ENCODE data around the gene CAPN15. TPM values are rescaled to one million over a fixed set of nuclear protein-coding genes. Genes with fewer than 3 reads are reported as not detected.

The CAPN15 gene
- total and polyA plus RNA-seq, 5 experiments from 2014 or later = 5.5 to 63.2 (median 7.9) TPM

Small RNAs within 50 kb of the gene (microRNA-seq; reads per million reads assigned to microRNA genes)
- gene MIR3176 (ENCODE audit: borderline microRNAs expressed) (not detected), gene MIR5587 (ENCODE audit: borderline microRNAs expressed) (not detected)

Other genes starting within 250 kb of the CAPN15 start
- under 1 TPM in 1 of 2 experiments, not detected in 1; 0.68 TPM for gene ARHGDIG, start 247.1 kb upstream of the CAPN15 start, total RNA-seq
- gene ARHGDIG, start 247.1 kb upstream of the CAPN15 start, polyA plus RNA-seq = not detected
- gene PDIA2, start 244.5 kb upstream of the CAPN15 start, total RNA-seq = under 1 TPM in 1 of 2 experiments, not detected in 1; 0.44 TPM
- not detected for gene PDIA2, start 244.5 kb upstream of the CAPN15 start, polyA plus RNA-seq
- 10 to 100 TPM; 40.7 to 44.0 TPM for gene AXIN1, start 175.0 kb upstream of the CAPN15 start, total RNA-seq
- 1 to 10 TPM; 1.6 to 4.1 (median 2.2) TPM for gene AXIN1, start 175.0 kb upstream of the CAPN15 start, polyA plus RNA-seq
- 10 to 100 TPM; 32.4 to 33.3 TPM for gene MRPL28, start 157.2 kb upstream of the CAPN15 start, total RNA-seq
- gene MRPL28, start 157.2 kb upstream of the CAPN15 start, polyA plus RNA-seq = 10 to 100 TPM; 57.4 to 66.6 (median 64.7) TPM
- gene PGAP6, start 145.7 kb upstream of the CAPN15 start, total RNA-seq = 10 to 100 TPM; 80.1 to 80.4 TPM
- 10 to 100 TPM; 19.5 to 38.1 (median 22.0) TPM for gene PGAP6, start 145.7 kb upstream of the CAPN15 start, polyA plus RNA-seq
- 10 to 100 TPM; 29.7 to 33.2 TPM for gene NME4, start 130.5 kb upstream of the CAPN15 start, total RNA-seq
- gene NME4, start 130.5 kb upstream of the CAPN15 start, polyA plus RNA-seq = 10 to 100 TPM; 38.9 to 61.9 (median 60.7) TPM
- gene DECR2, start 125.8 kb upstream of the CAPN15 start, total RNA-seq = 10 to 100 TPM in 1 of 2 experiments, 1 to 10 TPM in 1; 8.5 to 10.8 TPM
- 10 to 100 TPM in 1 of 3 donors, 1 to 10 TPM in 2; 7.4 to 12.2 (median 8.5) TPM for gene DECR2, start 125.8 kb upstream of the CAPN15 start, polyA plus RNA-seq
- 10 to 100 TPM; 43.8 to 49.7 TPM for gene RAB11FIP3, start 102.1 kb upstream of the CAPN15 start, total RNA-seq
- 1 to 10 TPM; 1.3 to 5.0 (median 2.2) TPM for gene RAB11FIP3, start 102.1 kb upstream of the CAPN15 start, polyA plus RNA-seq
- not detected for gene PRR35, start 32.7 kb downstream of the CAPN15 start, total RNA-seq
- not detected for gene PRR35, start 32.7 kb downstream of the CAPN15 start, polyA plus RNA-seq
- gene NHLRC4, start 39.3 kb downstream of the CAPN15 start, total RNA-seq = 1 to 10 TPM; 4.7 to 5.3 TPM
- 1 to 10 TPM; 1.5 to 3.3 (median 1.7) TPM for gene NHLRC4, start 39.3 kb downstream of the CAPN15 start, polyA plus RNA-seq
- 10 to 100 TPM; 55.8 to 59.0 TPM for gene PIGQ, start 42.3 kb downstream of the CAPN15 start, total RNA-seq
- 10 to 100 TPM in 1 of 3 donors, 1 to 10 TPM in 2; 8.8 to 13.4 (median 9.3) TPM for gene PIGQ, start 42.3 kb downstream of the CAPN15 start, polyA plus RNA-seq
- 10 to 100 TPM; 18.6 to 19.9 TPM for gene RAB40C, start 62.4 kb downstream of the CAPN15 start, total RNA-seq
- gene RAB40C, start 62.4 kb downstream of the CAPN15 start, polyA plus RNA-seq = 10 to 100 TPM in 1 of 3 donors, 1 to 10 TPM in 2; 5.8 to 14.6 (median 6.2) TPM
- gene WFIKKN1, start 103.3 kb downstream of the CAPN15 start, total RNA-seq = under 1 TPM; 0.47 to 0.57 TPM
- gene WFIKKN1, start 103.3 kb downstream of the CAPN15 start, polyA plus RNA-seq = under 1 TPM in 1 of 3 donors, not detected in 2; 0.07 TPM
- 10 to 100 TPM; 69.2 to 72.6 TPM for gene METTL26, start 108.6 kb downstream of the CAPN15 start, total RNA-seq
- 10 to 100 TPM; 88.4 to 98.4 (median 89.8) TPM for gene METTL26, start 108.6 kb downstream of the CAPN15 start, polyA plus RNA-seq
- 10 to 100 TPM; 31.9 to 32.2 TPM for gene MCRIP2, start 114.1 kb downstream of the CAPN15 start, total RNA-seq
- gene MCRIP2, start 114.1 kb downstream of the CAPN15 start, polyA plus RNA-seq = 10 to 100 TPM; 28.1 to 36.6 (median 35.5) TPM
- 10 to 100 TPM; 17.8 to 19.2 TPM for gene WDR90, start 121.7 kb downstream of the CAPN15 start, total RNA-seq
- 1 to 10 TPM in 2 of 3 donors, under 1 TPM in 1; 0.27 to 2.5 (median 1.5) TPM for gene WDR90, start 121.7 kb downstream of the CAPN15 start, polyA plus RNA-seq
- 100 to 1,000 TPM; 220 TPM for gene RHOT2, start 140.4 kb downstream of the CAPN15 start, total RNA-seq
- 10 to 100 TPM; 25.1 to 44.8 (median 31.8) TPM for gene RHOT2, start 140.4 kb downstream of the CAPN15 start, polyA plus RNA-seq
- 1 to 10 TPM; 1.3 to 1.4 TPM for gene RHBDL1, start 148.0 kb downstream of the CAPN15 start, total RNA-seq
- gene RHBDL1, start 148.0 kb downstream of the CAPN15 start, polyA plus RNA-seq = not detected
- gene STUB1, start 152.7 kb downstream of the CAPN15 start, total RNA-seq = 100 to 1,000 TPM in 1 of 2 experiments, 10 to 100 TPM in 1; 86.4 to 103 TPM
- 100 to 1,000 TPM; 133 to 142 (median 135) TPM for gene STUB1, start 152.7 kb downstream of the CAPN15 start, polyA plus RNA-seq
- gene JMJD8, start 156.6 kb downstream of the CAPN15 start, total RNA-seq = 10 to 100 TPM; 40.8 to 41.2 TPM
- gene JMJD8, start 156.6 kb downstream of the CAPN15 start, polyA plus RNA-seq = 10 to 100 TPM; 31.7 to 62.8 (median 46.0) TPM
- gene WDR24, start 162.7 kb downstream of the CAPN15 start, total RNA-seq = 10 to 100 TPM; 16.1 to 18.4 TPM
- 10 to 100 TPM; 12.7 to 18.9 (median 14.7) TPM for gene WDR24, start 162.7 kb downstream of the CAPN15 start, polyA plus RNA-seq
- 10 to 100 TPM; 28.4 to 29.3 TPM for gene FBXL16, start 178.1 kb downstream of the CAPN15 start, total RNA-seq
- 10 to 100 TPM in 1 of 3 donors, 1 to 10 TPM in 2; 3.0 to 22.0 (median 9.5) TPM for gene FBXL16, start 178.1 kb downstream of the CAPN15 start, polyA plus RNA-seq
- 10 to 100 TPM; 13.1 to 14.4 TPM for gene METRN, start 187.4 kb downstream of the CAPN15 start, total RNA-seq
- gene METRN, start 187.4 kb downstream of the CAPN15 start, polyA plus RNA-seq = 10 to 100 TPM; 22.1 to 40.9 (median 35.8) TPM
- 10 to 100 TPM; 44.3 to 48.2 TPM for gene ANTKMT, start 193.4 kb downstream of the CAPN15 start, total RNA-seq
- gene ANTKMT, start 193.4 kb downstream of the CAPN15 start, polyA plus RNA-seq = 100 to 1,000 TPM in 2 of 3 donors, 10 to 100 TPM in 1; 93.5 to 128 (median 113) TPM
- 10 to 100 TPM; 12.0 to 15.1 TPM for gene CCDC78, start 198.7 kb downstream of the CAPN15 start, total RNA-seq
- 1 to 10 TPM in 2 of 3 donors, not detected in 1; 1.1 to 1.4 TPM for gene CCDC78, start 198.7 kb downstream of the CAPN15 start, polyA plus RNA-seq
- 10 to 100 TPM; 50.1 to 67.0 TPM for gene HAGHL, start 199.4 kb downstream of the CAPN15 start, total RNA-seq
- 1 to 10 TPM; 5.0 to 6.2 (median 6.0) TPM for gene HAGHL, start 199.4 kb downstream of the CAPN15 start, polyA plus RNA-seq
- gene CIAO3, start 213.3 kb downstream of the CAPN15 start, total RNA-seq = 10 to 100 TPM; 56.0 to 56.4 TPM
- 10 to 100 TPM; 13.7 to 25.7 (median 16.9) TPM for gene CIAO3, start 213.3 kb downstream of the CAPN15 start, polyA plus RNA-seq
- gene MSLN, start 233.0 kb downstream of the CAPN15 start, total RNA-seq = not detected
- gene MSLN, start 233.0 kb downstream of the CAPN15 start, polyA plus RNA-seq = not detected